Measurements from ENCODE around the gene TCF3. TPM values are rescaled to one million over a fixed set of nuclear protein-coding genes. Genes with fewer than 3 reads are reported as not detected.

The TCF3 gene
- total and polyA plus RNA-seq, 10 of the 15 experiments (the other 5 are each of a cell fraction or from before 2014, with no cell fraction given): 6.7 to 282 (median 70.7) TPM

DNA sequence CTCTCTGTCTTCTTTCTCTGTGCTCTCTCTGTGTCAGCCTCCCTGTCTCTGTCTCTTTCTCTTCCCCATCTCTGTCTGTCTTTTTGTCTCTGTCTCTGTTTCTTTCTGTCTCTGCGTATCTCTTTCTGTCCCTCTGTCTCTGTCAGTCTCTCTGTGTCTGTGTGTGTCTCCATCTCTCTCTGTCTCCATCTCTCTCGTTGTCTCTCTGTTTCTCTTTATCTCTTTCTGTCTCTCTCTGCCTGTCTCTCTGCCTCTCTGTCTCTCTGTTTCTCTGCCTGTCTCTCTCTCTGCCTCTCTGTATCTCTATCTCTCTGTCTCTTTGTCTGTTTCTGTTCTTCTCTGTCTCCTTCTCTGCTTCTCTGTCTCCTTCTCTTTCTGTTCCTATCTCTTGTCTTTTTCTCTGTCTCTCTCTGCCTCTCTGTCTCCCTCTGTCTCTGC, 15.7 kb upstream of the TCF3 start (continued):
- no peak for TF ChIP-seq JUNB (IDR thresholded peaks at IDR 0.05)
- no peak for TF ChIP-seq EED (IDR thresholded peaks at IDR 0.05; ENCODE audit: low read depth)
- no peak for TF ChIP-seq EP300 (IDR thresholded peaks at IDR 0.05; ENCODE audit: borderline replicate concordance in 1 of 2, control insufficient read depth in 1 of 2, low read depth in 2 of 2, low read length in 2 of 2)
- no peak for TF ChIP-seq PBX3 (IDR thresholded peaks at IDR 0.05; ENCODE audit: insufficient replicate concordance, low read depth, low read length)
- no peak for TF ChIP-seq ELK1 (IDR thresholded peaks at IDR 0.05; ENCODE audit: low read depth, low read length)
- TF ChIP-seq GATAD2B (conservative IDR thresholded peaks at IDR 0.05; ENCODE audit: low read depth): no peak
- TF ChIP-seq MTA3 (IDR thresholded peaks at IDR 0.05; ENCODE audit: borderline replicate concordance, low read length): no peak
- peak; percentile 35 for TF ChIP-seq SMAD1 (IDR thresholded peaks at IDR 0.05; ENCODE audit: low read depth, partially characterized antibody)
- TF ChIP-seq, protein P1, sequence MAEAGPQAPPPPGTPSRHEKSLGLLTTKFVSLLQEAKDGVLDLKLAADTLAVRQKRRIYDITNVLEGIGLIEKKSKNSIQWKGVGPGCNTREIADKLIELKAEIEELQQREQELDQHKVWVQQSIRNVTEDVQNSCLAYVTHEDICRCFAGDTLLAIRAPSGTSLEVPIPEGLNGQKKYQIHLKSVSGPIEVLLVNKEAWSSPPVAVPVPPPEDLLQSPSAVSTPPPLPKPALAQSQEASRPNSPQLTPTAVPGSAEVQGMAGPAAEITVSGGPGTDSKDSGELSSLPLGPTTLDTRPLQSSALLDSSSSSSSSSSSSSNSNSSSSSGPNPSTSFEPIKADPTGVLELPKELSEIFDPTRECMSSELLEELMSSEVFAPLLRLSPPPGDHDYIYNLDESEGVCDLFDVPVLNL (IDR thresholded peaks at IDR 0.05; ENCODE audit: low read depth, low read length): no peak
- TF ChIP-seq MYC (IDR thresholded peaks at IDR 0.05; ENCODE audit: insufficient read depth, insufficient read length, insufficient replicate concordance, low read length, severe bottlenecking): no peak
- TF ChIP-seq, protein P2, sequence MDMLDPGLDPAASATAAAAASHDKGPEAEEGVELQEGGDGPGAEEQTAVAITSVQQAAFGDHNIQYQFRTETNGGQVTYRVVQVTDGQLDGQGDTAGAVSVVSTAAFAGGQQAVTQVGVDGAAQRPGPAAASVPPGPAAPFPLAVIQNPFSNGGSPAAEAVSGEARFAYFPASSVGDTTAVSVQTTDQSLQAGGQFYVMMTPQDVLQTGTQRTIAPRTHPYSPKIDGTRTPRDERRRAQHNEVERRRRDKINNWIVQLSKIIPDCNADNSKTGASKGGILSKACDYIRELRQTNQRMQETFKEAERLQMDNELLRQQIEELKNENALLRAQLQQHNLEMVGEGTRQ (IDR thresholded peaks at IDR 0.05; ENCODE audit: borderline replicate concordance, low read depth, low read length): no peak
- no peak for TF ChIP-seq RCOR1 (conservative IDR thresholded peaks at IDR 0.05; ENCODE audit: low read depth, low read length)
- TF ChIP-seq NRF1 (conservative IDR thresholded peaks at IDR 0.05; ENCODE audit: low read depth, low read length): no peak
- TF ChIP-seq ATF7 (IDR thresholded peaks at IDR 0.05; ENCODE audit: low read depth): peak; percentile 35
- no peak for TF ChIP-seq SRF (IDR thresholded peaks at IDR 0.05; ENCODE audit: low read depth in 2 of 2, low read length in 2 of 2)
- TF ChIP-seq, protein P3, sequence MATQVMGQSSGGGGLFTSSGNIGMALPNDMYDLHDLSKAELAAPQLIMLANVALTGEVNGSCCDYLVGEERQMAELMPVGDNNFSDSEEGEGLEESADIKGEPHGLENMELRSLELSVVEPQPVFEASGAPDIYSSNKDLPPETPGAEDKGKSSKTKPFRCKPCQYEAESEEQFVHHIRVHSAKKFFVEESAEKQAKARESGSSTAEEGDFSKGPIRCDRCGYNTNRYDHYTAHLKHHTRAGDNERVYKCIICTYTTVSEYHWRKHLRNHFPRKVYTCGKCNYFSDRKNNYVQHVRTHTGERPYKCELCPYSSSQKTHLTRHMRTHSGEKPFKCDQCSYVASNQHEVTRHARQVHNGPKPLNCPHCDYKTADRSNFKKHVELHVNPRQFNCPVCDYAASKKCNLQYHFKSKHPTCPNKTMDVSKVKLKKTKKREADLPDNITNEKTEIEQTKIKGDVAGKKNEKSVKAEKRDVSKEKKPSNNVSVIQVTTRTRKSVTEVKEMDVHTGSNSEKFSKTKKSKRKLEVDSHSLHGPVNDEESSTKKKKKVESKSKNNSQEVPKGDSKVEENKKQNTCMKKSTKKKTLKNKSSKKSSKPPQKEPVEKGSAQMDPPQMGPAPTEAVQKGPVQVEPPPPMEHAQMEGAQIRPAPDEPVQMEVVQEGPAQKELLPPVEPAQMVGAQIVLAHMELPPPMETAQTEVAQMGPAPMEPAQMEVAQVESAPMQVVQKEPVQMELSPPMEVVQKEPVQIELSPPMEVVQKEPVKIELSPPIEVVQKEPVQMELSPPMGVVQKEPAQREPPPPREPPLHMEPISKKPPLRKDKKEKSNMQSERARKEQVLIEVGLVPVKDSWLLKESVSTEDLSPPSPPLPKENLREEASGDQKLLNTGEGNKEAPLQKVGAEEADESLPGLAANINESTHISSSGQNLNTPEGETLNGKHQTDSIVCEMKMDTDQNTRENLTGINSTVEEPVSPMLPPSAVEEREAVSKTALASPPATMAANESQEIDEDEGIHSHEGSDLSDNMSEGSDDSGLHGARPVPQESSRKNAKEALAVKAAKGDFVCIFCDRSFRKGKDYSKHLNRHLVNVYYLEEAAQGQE (IDR thresholded peaks at IDR 0.05; ENCODE audit: low read depth, low read length): no peak
- no peak for TF ChIP-seq IRF5 (IDR thresholded peaks at IDR 0.05; ENCODE audit: borderline replicate concordance)
- TF ChIP-seq SMARCA5 (IDR thresholded peaks at IDR 0.05): no peak
- no peak for TF ChIP-seq STAT3 (IDR thresholded peaks at IDR 0.05; ENCODE audit: low read depth, low read length)

All from GM12878 (cell line).